HG02642 (cell line): ENCODE data around the gene STRAP.
"Not testable (repeated sequence)": the region's sequence is repeated elsewhere in the genome, so short reads cannot be mapped to it uniquely, and the experiment has no call there.

Experiments used
- ATAC-seq: cut with Tn5 transposase; IDR thresholded peaks from one replicate; pipeline ENCODE4 v1.9.1; 2021; ENCODE audit warnings: mild to moderate bottlenecking; ENCODE audit not compliant: unreplicated experiment, poor library complexity

STRAP gene

GRCh38 chr12:15863984-15864383, 18.2 kb upstream of the STRAP start:
- peak; percentile 93 for ATAC-seq

GRCh38 chr12:15868186-15868585, 14.0 kb upstream of the STRAP start:
- ATAC-seq = no peak

- ATAC-seq = no peak
Measured at GRCh38 chr12:15873556-15873955, 8.6 kb upstream of the STRAP start.

- not testable (repeated sequence) for ATAC-seq
Measured at GRCh38 chr12:15874556-15875145, 7.5 kb upstream of the STRAP start.

GRCh38 chr12:15875863-15876262, 6.3 kb upstream of the STRAP start:
- ATAC-seq = no peak

- ATAC-seq = no peak
Measured at GRCh38 chr12:15879413-15879812, 2.8 kb upstream of the STRAP start.

- ATAC-seq = no peak
Measured at GRCh38 chr12:15880721-15881120, 1.5 kb upstream of the STRAP start.

GRCh38 chr12:15883536-15883935, 1.3 kb downstream of the STRAP start:
- ATAC-seq = no peak

- ATAC-seq = no peak
Measured at GRCh38 chr12:15886372-15887042, 4.3 kb downstream of the STRAP start.

- no peak for ATAC-seq
Measured at GRCh38 chr12:15887043-15887817, 5.0 kb downstream of the STRAP start.

- ATAC-seq = no peak
Measured at GRCh38 chr12:15892645-15893259, 10.6 kb downstream of the STRAP start.

GRCh38 chr12:15893260-15893659, 11.1 kb downstream of the STRAP start:
- no peak for ATAC-seq

- ATAC-seq = no peak
Measured at GRCh38 chr12:15896867-15897266, 14.7 kb downstream of the STRAP start.

- no peak for ATAC-seq
Measured at GRCh38 chr12:15897433-15897832, 15.2 kb downstream of the STRAP start.

- ATAC-seq = no peak
Measured at GRCh38 chr12:15899282-15899870, 17.2 kb downstream of the STRAP start.

GRCh38 chr12:15904378-15904920, 22.3 kb downstream of the STRAP start:
- no peak for ATAC-seq

GRCh38 chr12:15910468-15910863, 28.3 kb downstream of the STRAP start:
- no peak for ATAC-seq

GRCh38 chr12:15910864-15911721, 28.9 kb downstream of the STRAP start, which contains the start of gene DERA:
TSS of gene DERA (plus strand) at chr12:15911332. CDS start at chr12:15911384, 52 bp downstream.
- ATAC-seq = peak; percentile 97

- ATAC-seq = not testable (repeated sequence)
Measured at GRCh38 chr12:15911931-15912330, 29.7 kb downstream of the STRAP start.
